K562 (cell line): ENCODE data around the gene KRTAP4-5.

Experiments used
- HDAC2 ChIP-seq: fragments of 450-650 bp; IDR thresholded peaks from 2 replicates; pipeline ENCODE4 v1.6.1; 2016; ENCODE audit warnings: mild to moderate bottlenecking
- JUNB ChIP-seq: fragments of 450-650 bp; formaldehyde crosslinking; conservative IDR thresholded peaks from 2 replicates; pipeline ENCODE4 v1.4.0; 2020; ENCODE audit warnings: mild to moderate bottlenecking
- KDM5B ChIP-seq: fragments of 200-600 bp; sonication (generic); IDR thresholded peaks from 2 replicates; pipeline ENCODE4 v1.6.1; 2012; ENCODE audit warnings: low read depth, mild to moderate bottlenecking, moderate library complexity, low read length, control low read depth, inconsistent platforms; ENCODE audit not compliant: insufficient replicate concordance
- NBN ChIP-seq: fragments of 450-650 bp; IDR thresholded peaks from 2 replicates; pipeline ENCODE4 v1.6.1; 2016; ENCODE audit warnings: low read depth, mild to moderate bottlenecking
- POLR2AphosphoS5 ChIP-seq: IDR thresholded peaks from 2 replicates; pipeline ENCODE4 v1.6.1; 2011; ENCODE audit warnings: mild to moderate bottlenecking, low read depth, low read length, moderate library complexity; ENCODE audit not compliant: control insufficient read depth, insufficient read depth
- ZNF253 ChIP-seq: fragments of 250-450 bp; sonication (Bioruptor Pico); conservative IDR thresholded peaks from 2 replicates; pipeline ENCODE4 v1.6.1; 2021; ENCODE audit warnings: mild to moderate bottlenecking

DNA sequence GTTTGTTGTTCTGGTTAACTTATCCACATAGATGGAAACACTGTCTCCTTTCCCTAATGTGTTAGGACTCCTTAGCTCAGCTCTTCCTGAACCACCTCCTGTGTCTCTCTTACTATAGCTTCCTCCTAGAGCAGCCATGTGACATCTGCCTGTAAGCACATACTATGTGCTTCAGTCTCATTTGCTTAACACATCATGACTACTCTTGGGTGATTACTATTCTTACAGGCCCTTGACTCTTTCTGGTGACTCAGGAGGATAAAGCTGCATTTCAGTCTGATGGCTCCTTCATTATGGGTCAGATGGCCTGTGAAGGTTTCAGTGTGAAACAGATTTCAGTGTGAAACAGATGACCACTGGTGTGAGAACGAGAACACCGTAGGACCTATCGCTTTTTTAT, 28.7 kb upstream of the KRTAP4-5 start:
- TF ChIP-seq ZNF253 (CRISPR knock-in tag) = no peak
- no peak for TF ChIP-seq KDM5B
- TF ChIP-seq POLR2AphosphoS5 = no peak
- TF ChIP-seq NBN = no peak
- TF ChIP-seq JUNB (CRISPR knock-in tag) = no peak
- TF ChIP-seq HDAC2 = no peak
